HEK293 (cell line): Measurements from ENCODE around the gene IL1RAP.

Experiments used
- CTCF ChIA-PET: fragments of 350-600 bp; formaldehyde crosslinking; extraction: SDS; loops from one replicate; lab custom pipeline; 2021; ENCODE audit warnings: antibody characterized with exemption; lab: Yijun Ruan, JAX
- POLR2A ChIA-PET: fragments of 300-600 bp; formaldehyde crosslinking; extraction: SDS; loops from one replicate; lab custom pipeline; 2020; ENCODE audit warnings: antibody characterized with exemption, inconsistent platforms; lab: Yijun Ruan, JAX
- H3K27ac ChIP-seq: fragments of 200-500 bp; sonication (Bioruptor generic); 2 replicates; pipeline ENCODE4 v1.5.1; 2014; ENCODE audit warnings: low read depth, low read length, control low read depth, inconsistent platforms; ENCODE audit errors: extremely low read depth
- H3K36me3 ChIP-seq, 2 experiments: fragments of 200-500 bp in 1 of 2; sonication (Bioruptor generic) in 1 of 2; 1 replicate in 1 of 2; 2 replicates in 1 of 2; pipeline ENCODE4 v1.5.1; 2014 to 2017; ENCODE audit warnings: inconsistent platforms in 2 of 2, low read length in 2 of 2; ENCODE audit not compliant: control insufficient read depth in 2 of 2, insufficient read depth in 1 of 2
- H3K4me1 ChIP-seq: fragments of 200-500 bp; sonication (Bioruptor generic); 2 replicates; pipeline ENCODE4 v1.5.1; 2014; ENCODE audit warnings: mild to moderate bottlenecking, low read length, inconsistent platforms; ENCODE audit not compliant: control insufficient read depth, insufficient read depth
- H3K4me3 ChIP-seq: 2 replicates; pipeline ENCODE4 v1.5.1; 2011; ENCODE audit warnings: low read depth, mild to moderate bottlenecking, control low read depth, low read length, moderate library complexity
- H3K9me3 ChIP-seq: fragments of 200-500 bp; sonication (Bioruptor generic); 2 replicates; pipeline ENCODE4 v1.5.1; 2014; ENCODE audit warnings: low read depth, low read length, inconsistent platforms; ENCODE audit not compliant: control insufficient read depth, insufficient read depth
- GFI1B ChIP-seq: fragments of 450-650 bp; formaldehyde crosslinking; IDR thresholded peaks from 2 replicates; pipeline ENCODE4 v1.5.1; 2016; ENCODE audit warnings: missing biosample characterization, missing genetic modification characterization
- KLF17 ChIP-seq: fragments of 450-650 bp; formaldehyde crosslinking; IDR thresholded peaks from 2 replicates; pipeline ENCODE4 v1.5.1; 2016; ENCODE audit warnings: missing biosample characterization, missing genetic modification characterization
- KLF8 ChIP-seq: fragments of 450-650 bp; formaldehyde crosslinking; IDR thresholded peaks from 2 replicates; pipeline ENCODE4 v1.5.1; 2016; ENCODE audit warnings: missing biosample characterization, missing genetic modification characterization
- KLF9 ChIP-seq: fragments of 450-650 bp; formaldehyde crosslinking; IDR thresholded peaks from 2 replicates; pipeline ENCODE4 v1.5.1; 2016; ENCODE audit warnings: missing biosample characterization, missing genetic modification characterization, low read depth
- OSR2 ChIP-seq: fragments of 450-650 bp; formaldehyde crosslinking; IDR thresholded peaks from 2 replicates; pipeline ENCODE4 v1.5.1; 2016; ENCODE audit warnings: missing biosample characterization, missing genetic modification characterization
- TCF7L2 ChIP-seq: IDR thresholded peaks from 2 replicates; pipeline ENCODE4 v1.6.1; 2011; ENCODE audit warnings: low read depth, mild to moderate bottlenecking, inconsistent platforms, low read length, moderate library complexity, borderline replicate concordance
- TSHZ1 ChIP-seq: fragments of 450-650 bp; formaldehyde crosslinking; IDR thresholded peaks from 2 replicates; pipeline ENCODE4 v1.5.1; 2016; ENCODE audit warnings: missing biosample characterization, missing genetic modification characterization, borderline replicate concordance
- ZNF121 ChIP-seq: fragments of 450-650 bp; formaldehyde crosslinking; IDR thresholded peaks from 2 replicates; pipeline ENCODE4 v1.5.1; 2016; ENCODE audit warnings: missing biosample characterization, missing genetic modification characterization
- ZNF133 ChIP-seq: fragments of 450-650 bp; formaldehyde crosslinking; IDR thresholded peaks from 2 replicates; pipeline ENCODE4 v1.5.1; 2016; ENCODE audit warnings: missing biosample characterization, missing genetic modification characterization
- ZNF146 ChIP-seq: fragments of 450-650 bp; formaldehyde crosslinking; IDR thresholded peaks from 2 replicates; pipeline ENCODE4 v1.5.1; 2016; ENCODE audit warnings: missing biosample characterization, missing genetic modification characterization
- ZNF155 ChIP-seq: fragments of 450-650 bp; formaldehyde crosslinking; IDR thresholded peaks from 2 replicates; pipeline ENCODE4 v1.5.1; 2016; ENCODE audit warnings: missing biosample characterization, missing genetic modification characterization
- ZNF16 ChIP-seq: fragments of 450-650 bp; formaldehyde crosslinking; IDR thresholded peaks from 2 replicates; pipeline ENCODE4 v1.5.1; 2016; ENCODE audit warnings: low read depth, missing biosample characterization, missing genetic modification characterization
- ZNF174 ChIP-seq: fragments of 450-650 bp; formaldehyde crosslinking; IDR thresholded peaks from 2 replicates; pipeline ENCODE4 v1.5.0; 2017; ENCODE audit warnings: missing biosample characterization, mild to moderate bottlenecking, missing genetic modification characterization
- ZNF214 ChIP-seq: fragments of 450-650 bp; formaldehyde crosslinking; IDR thresholded peaks from 2 replicates; pipeline ENCODE4 v1.5.1; 2017; ENCODE audit warnings: missing biosample characterization, mild to moderate bottlenecking, missing genetic modification characterization, borderline replicate concordance
- ZNF223 ChIP-seq: fragments of 450-650 bp; formaldehyde crosslinking; IDR thresholded peaks from 2 replicates; pipeline ENCODE4 v1.5.1; 2016; ENCODE audit warnings: missing biosample characterization, missing genetic modification characterization
- ZNF266 ChIP-seq: fragments of 450-650 bp; formaldehyde crosslinking; IDR thresholded peaks from 2 replicates; pipeline ENCODE4 v1.5.1; 2016; ENCODE audit warnings: missing biosample characterization, missing genetic modification characterization, low read depth
- ZNF354C ChIP-seq: fragments of 450-650 bp; formaldehyde crosslinking; IDR thresholded peaks from 2 replicates; pipeline ENCODE4 v1.5.1; 2016; ENCODE audit warnings: missing biosample characterization, missing genetic modification characterization, low read depth, borderline replicate concordance
- ZNF621 ChIP-seq: fragments of 450-650 bp; formaldehyde crosslinking; IDR thresholded peaks from 2 replicates; pipeline ENCODE4 v1.5.1; 2017; ENCODE audit warnings: missing biosample characterization, missing genetic modification characterization
- ZNF677 ChIP-seq: fragments of 450-650 bp; IDR thresholded peaks from 2 replicates; pipeline ENCODE4 v1.5.0; 2018; ENCODE audit warnings: missing biosample characterization, mild to moderate bottlenecking, missing genetic modification characterization, moderate library complexity
- ZNF768 ChIP-seq: fragments of 450-650 bp; formaldehyde crosslinking; IDR thresholded peaks from 2 replicates; pipeline ENCODE4 v1.5.1; 2018; ENCODE audit warnings: missing biosample characterization, mild to moderate bottlenecking, missing genetic modification characterization
- ZNF791 ChIP-seq: fragments of 450-650 bp; formaldehyde crosslinking; IDR thresholded peaks from 2 replicates; pipeline ENCODE4 v1.5.1; 2016; ENCODE audit warnings: missing biosample characterization, missing genetic modification characterization
- TF ChIP-seq, protein P1 (sequence below): IDR thresholded peaks from 2 replicates; pipeline ENCODE4 v1.6.1; 2011; ENCODE audit warnings: mild to moderate bottlenecking, low read depth, low read length, borderline replicate concordance
- TF ChIP-seq, protein P2 (sequence below): fragments of 450-650 bp; formaldehyde crosslinking; conservative IDR thresholded peaks from 2 replicates; pipeline ENCODE4 v1.5.1; 2016; ENCODE audit warnings: low read depth, missing biosample characterization, missing genetic modification characterization

The IL1RAP gene

DNA sequence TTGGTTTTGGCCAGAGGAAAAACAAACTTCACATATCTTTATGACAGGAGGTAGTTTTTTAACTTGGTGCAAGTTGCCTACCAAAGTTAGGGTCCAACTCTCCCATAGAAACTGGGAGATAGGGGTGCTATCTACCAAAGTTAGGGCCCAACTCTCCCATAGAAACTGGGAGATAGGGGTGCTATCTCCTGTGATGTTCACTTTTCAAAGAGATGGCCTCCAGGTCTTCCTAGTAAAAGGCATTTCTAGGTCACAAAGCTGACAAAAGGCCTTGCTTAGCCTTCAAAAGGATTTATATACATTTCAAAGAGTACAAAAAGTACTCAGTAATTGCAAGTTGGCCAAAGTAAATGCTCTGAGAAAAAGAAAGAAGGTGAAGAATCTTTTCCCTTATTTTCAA is 27.1 kb downstream of the IL1RAP start:
- CTCF ChIA-PET, result no interaction called here

GRCh38 chr3:190541560-190541959 is 27.7 kb downstream of the IL1RAP start:
- CTCF ChIA-PET, result no interaction called here
- H3K36me3 ChIP-seq, result no peaks in the 10 kb centered on the region
- POLR2A ChIA-PET, result no interaction called here
- no peaks in the 10 kb centered on the region for H3K4me1 ChIP-seq
- TF ChIP-seq, protein P1, sequence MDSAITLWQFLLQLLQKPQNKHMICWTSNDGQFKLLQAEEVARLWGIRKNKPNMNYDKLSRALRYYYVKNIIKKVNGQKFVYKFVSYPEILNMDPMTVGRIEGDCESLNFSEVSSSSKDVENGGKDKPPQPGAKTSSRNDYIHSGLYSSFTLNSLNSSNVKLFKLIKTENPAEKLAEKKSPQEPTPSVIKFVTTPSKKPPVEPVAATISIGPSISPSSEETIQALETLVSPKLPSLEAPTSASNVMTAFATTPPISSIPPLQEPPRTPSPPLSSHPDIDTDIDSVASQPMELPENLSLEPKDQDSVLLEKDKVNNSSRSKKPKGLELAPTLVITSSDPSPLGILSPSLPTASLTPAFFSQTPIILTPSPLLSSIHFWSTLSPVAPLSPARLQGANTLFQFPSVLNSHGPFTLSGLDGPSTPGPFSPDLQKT, result no peak
- TF ChIP-seq, protein P2, sequence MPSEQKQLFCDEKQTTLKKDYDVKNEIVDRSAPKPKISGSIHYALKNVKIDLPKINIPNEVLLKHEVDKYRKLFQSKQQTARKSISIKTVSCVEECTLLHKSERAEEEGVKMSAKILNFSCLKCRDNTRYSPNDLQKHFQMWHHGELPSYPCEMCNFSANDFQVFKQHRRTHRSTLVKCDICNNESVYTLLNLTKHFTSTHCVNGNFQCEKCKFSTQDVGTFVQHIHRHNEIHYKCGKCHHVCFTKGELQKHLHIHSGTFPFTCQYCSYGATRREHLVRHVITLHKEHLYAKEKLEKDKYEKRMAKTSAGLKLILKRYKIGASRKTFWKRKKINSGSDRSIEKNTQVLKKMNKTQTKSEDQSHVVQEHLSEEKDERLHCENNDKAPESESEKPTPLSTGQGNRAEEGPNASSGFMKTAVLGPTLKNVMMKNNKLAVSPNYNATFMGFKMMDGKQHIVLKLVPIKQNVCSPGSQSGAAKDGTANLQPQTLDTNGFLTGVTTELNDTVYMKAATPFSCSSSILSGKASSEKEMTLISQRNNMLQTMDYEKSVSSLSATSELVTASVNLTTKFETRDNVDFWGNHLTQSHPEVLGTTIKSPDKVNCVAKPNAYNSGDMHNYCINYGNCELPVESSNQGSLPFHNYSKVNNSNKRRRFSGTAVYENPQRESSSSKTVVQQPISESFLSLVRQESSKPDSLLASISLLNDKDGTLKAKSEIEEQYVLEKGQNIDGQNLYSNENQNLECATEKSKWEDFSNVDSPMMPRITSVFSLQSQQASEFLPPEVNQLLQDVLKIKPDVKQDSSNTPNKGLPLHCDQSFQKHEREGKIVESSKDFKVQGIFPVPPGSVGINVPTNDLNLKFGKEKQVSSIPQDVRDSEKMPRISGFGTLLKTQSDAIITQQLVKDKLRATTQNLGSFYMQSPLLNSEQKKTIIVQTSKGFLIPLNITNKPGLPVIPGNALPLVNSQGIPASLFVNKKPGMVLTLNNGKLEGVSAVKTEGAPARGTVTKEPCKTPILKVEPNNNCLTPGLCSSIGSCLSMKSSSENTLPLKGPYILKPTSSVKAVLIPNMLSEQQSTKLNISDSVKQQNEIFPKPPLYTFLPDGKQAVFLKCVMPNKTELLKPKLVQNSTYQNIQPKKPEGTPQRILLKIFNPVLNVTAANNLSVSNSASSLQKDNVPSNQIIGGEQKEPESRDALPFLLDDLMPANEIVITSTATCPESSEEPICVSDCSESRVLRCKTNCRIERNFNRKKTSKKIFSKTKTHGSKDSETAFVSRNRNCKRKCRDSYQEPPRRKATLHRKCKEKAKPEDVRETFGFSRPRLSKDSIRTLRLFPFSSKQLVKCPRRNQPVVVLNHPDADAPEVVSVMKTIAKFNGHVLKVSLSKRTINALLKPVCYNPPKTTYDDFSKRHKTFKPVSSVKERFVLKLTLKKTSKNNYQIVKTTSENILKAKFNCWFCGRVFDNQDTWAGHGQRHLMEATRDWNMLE (tag by site-specific recombination), result no peak
- TF ChIP-seq KLF8 (tag by site-specific recombination) (no peak), KLF17 (tag by site-specific recombination) (no peak)
- no peaks in the 10 kb centered on the region for H3K9me3 ChIP-seq
- no peak overlapping the region for H3K4me3 ChIP-seq
- H3K27ac ChIP-seq, result no peak overlapping the region

More for the DNA sequence above, 27.1 kb downstream of the IL1RAP start:
- TF ChIP-seq ZNF266 (tag by site-specific recombination) (no peak), ZNF133 (tag by site-specific recombination) (no peak), KLF9 (tag by site-specific recombination) (no peak), OSR2 (tag by site-specific recombination) (no peak), GFI1B (no peak)
- H3K4me3 ChIP-seq, result no peak overlapping the region
- H3K4me1 ChIP-seq, result no peaks in the 10 kb centered on the region
- POLR2A ChIA-PET, result no interaction called here
- no peaks in the 10 kb centered on the region for H3K36me3 ChIP-seq
- no peak overlapping the region for H3K27ac ChIP-seq
- H3K9me3 ChIP-seq, result no peaks in the 10 kb centered on the region

DNA sequence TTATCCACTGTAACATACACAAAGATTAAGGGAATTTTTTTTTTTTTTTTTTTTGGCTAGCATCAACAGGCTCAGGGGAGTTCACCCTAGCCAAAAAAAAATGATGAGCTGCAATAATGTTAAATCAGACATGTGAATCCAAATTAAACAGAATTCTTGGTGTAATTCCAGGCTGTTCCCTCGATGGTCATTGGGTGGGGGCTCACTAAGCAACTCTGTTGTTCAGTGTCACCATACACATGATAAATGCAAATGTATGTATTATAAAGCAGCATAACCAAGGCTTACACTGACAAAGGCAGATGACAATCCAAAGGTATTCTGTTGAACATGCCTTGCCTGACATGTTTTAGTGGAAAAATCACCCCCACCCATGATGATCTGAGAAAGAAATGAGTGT is 29.0 kb downstream of the IL1RAP start:
- Histone ChIP-seq H3K9me3 (no peaks in the 10 kb centered on the region), H3K4me3 (no peak overlapping the region), H3K4me1 (no peaks in the 10 kb centered on the region), H3K27ac (no peak overlapping the region), H3K36me3 (no peaks in the 10 kb centered on the region)
- ChIA-PET POLR2A (no interaction called here), CTCF (interaction anchor here (0.6 kb wide), 2 partner anchors 148 to 1642 kb away, joined by 3 read pairs; no protein-coding TSS in a partner anchor)
- no peak for TF ChIP-seq ZNF16
- TF ChIP-seq ZNF621 (tag by site-specific recombination), result no peak
- TF ChIP-seq ZNF155 (tag by site-specific recombination), result no peak
- TF ChIP-seq ZNF121 (tag by site-specific recombination), result no peak
- no peak for TF ChIP-seq ZNF768 (tag by site-specific recombination)
- TF ChIP-seq ZNF174 (tag by site-specific recombination), result no peak
- no peak for TF ChIP-seq TCF7L2
- no peak for TF ChIP-seq ZNF146 (tag by site-specific recombination)
- TF ChIP-seq TSHZ1 (tag by site-specific recombination), result no peak
- TF ChIP-seq ZNF677 (tag by site-specific recombination), result no peak
- TF ChIP-seq ZNF214 (tag by site-specific recombination), result no peak
- no peak for TF ChIP-seq ZNF223 (tag by site-specific recombination)
- TF ChIP-seq ZNF791 (tag by site-specific recombination), result no peak
- TF ChIP-seq ZNF354C (tag by site-specific recombination), result no peak
